Panc1 (cell line): ENCODE measurements around the gene ERMARD.

Source experiments
- POLR2AphosphoS5 ChIP-seq: IDR thresholded peaks from 2 replicates; pipeline ENCODE4 v1.6.1; 2012; ENCODE audit warnings: mild to moderate bottlenecking, low read depth, low read length, moderate library complexity
- SIN3A ChIP-seq: IDR thresholded peaks from 2 replicates; pipeline ENCODE4 v1.6.1; 2012; ENCODE audit warnings: low read depth, mild to moderate bottlenecking, low read length, moderate library complexity, borderline replicate concordance; ENCODE audit not compliant: insufficient read depth
- TCF7L2 ChIP-seq: IDR thresholded peaks from 2 replicates; pipeline ENCODE4 v1.6.1; 2011; ENCODE audit warnings: mild to moderate bottlenecking, low read depth, low read length, inconsistent platforms
- TF ChIP-seq, protein P1 (sequence below): fragments of 450-650 bp; IDR thresholded peaks from 2 replicates; pipeline ENCODE4 v1.5.1; 2017; ENCODE audit warnings: mild to moderate bottlenecking
- TF ChIP-seq, protein P2 (sequence below), 2 experiments: IDR thresholded peaks; 2 replicates each; pipeline ENCODE4 v1.6.1; 2011 to 2012; ENCODE audit warnings: low read depth in 2 of 2, control low read depth in 1 of 2, low read length in 1 of 2, mild to moderate bottlenecking in 1 of 2, moderate library complexity in 1 of 2; ENCODE audit not compliant: insufficient read depth in 1 of 2

DNA sequence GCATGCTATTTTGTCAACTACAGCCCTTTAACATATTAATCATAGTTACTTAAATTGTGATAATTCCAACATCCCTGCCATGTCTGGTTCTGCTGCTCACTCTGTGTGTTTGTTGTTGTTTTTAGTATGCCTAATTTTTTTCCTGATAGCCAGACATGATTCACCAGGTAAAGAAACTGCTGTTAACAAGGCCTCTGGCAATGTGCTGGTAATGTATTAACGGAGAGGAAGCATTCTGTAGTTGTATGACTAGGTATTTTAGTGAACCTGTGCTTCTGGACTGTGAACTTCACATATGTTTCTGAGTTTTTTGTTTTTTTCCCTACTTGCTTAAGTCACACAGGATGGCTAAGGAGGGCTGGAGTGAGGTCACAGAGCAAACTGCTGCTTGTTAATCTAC is 4.9 kb upstream of the ERMARD start:
- TF ChIP-seq, protein P1, sequence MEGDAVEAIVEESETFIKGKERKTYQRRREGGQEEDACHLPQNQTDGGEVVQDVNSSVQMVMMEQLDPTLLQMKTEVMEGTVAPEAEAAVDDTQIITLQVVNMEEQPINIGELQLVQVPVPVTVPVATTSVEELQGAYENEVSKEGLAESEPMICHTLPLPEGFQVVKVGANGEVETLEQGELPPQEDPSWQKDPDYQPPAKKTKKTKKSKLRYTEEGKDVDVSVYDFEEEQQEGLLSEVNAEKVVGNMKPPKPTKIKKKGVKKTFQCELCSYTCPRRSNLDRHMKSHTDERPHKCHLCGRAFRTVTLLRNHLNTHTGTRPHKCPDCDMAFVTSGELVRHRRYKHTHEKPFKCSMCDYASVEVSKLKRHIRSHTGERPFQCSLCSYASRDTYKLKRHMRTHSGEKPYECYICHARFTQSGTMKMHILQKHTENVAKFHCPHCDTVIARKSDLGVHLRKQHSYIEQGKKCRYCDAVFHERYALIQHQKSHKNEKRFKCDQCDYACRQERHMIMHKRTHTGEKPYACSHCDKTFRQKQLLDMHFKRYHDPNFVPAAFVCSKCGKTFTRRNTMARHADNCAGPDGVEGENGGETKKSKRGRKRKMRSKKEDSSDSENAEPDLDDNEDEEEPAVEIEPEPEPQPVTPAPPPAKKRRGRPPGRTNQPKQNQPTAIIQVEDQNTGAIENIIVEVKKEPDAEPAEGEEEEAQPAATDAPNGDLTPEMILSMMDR = no peak
- TF ChIP-seq POLR2AphosphoS5 (no peak), SIN3A (no peak), TCF7L2 (no peak)
- TF ChIP-seq, protein P2, sequence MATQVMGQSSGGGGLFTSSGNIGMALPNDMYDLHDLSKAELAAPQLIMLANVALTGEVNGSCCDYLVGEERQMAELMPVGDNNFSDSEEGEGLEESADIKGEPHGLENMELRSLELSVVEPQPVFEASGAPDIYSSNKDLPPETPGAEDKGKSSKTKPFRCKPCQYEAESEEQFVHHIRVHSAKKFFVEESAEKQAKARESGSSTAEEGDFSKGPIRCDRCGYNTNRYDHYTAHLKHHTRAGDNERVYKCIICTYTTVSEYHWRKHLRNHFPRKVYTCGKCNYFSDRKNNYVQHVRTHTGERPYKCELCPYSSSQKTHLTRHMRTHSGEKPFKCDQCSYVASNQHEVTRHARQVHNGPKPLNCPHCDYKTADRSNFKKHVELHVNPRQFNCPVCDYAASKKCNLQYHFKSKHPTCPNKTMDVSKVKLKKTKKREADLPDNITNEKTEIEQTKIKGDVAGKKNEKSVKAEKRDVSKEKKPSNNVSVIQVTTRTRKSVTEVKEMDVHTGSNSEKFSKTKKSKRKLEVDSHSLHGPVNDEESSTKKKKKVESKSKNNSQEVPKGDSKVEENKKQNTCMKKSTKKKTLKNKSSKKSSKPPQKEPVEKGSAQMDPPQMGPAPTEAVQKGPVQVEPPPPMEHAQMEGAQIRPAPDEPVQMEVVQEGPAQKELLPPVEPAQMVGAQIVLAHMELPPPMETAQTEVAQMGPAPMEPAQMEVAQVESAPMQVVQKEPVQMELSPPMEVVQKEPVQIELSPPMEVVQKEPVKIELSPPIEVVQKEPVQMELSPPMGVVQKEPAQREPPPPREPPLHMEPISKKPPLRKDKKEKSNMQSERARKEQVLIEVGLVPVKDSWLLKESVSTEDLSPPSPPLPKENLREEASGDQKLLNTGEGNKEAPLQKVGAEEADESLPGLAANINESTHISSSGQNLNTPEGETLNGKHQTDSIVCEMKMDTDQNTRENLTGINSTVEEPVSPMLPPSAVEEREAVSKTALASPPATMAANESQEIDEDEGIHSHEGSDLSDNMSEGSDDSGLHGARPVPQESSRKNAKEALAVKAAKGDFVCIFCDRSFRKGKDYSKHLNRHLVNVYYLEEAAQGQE (IDR thresholded peaks at IDR 0.05; ENCODE audit: insufficient read depth in 1 of 2, low read depth in 2 of 2, low read length in 1 of 2) = no peak
